Neural progenitor cell (in vitro differentiated cells): ENCODE data around the gene SMARCA1.

Source experiments
- EZH2 ChIP-seq: fragments of 200-600 bp; sonication (generic); IDR thresholded peaks from 2 replicates; pipeline ENCODE4 v1.6.1; 2017; ENCODE audit warnings: antibody characterized with exemption, mild to moderate bottlenecking, moderate library complexity
- EZH2phosphoT487 ChIP-seq: fragments of 200-600 bp; sonication (generic); IDR thresholded peaks from 2 replicates; pipeline ENCODE4 v1.6.1; 2017; ENCODE audit warnings: antibody characterized with exemption
- TF ChIP-seq, protein P1 (sequence below): fragments of 200-600 bp; sonication (generic); IDR thresholded peaks from 2 replicates; pipeline ENCODE4 v1.5.1; 2017; ENCODE audit warnings: antibody characterized with exemption, mild to moderate bottlenecking

- TF ChIP-seq, protein P1, sequence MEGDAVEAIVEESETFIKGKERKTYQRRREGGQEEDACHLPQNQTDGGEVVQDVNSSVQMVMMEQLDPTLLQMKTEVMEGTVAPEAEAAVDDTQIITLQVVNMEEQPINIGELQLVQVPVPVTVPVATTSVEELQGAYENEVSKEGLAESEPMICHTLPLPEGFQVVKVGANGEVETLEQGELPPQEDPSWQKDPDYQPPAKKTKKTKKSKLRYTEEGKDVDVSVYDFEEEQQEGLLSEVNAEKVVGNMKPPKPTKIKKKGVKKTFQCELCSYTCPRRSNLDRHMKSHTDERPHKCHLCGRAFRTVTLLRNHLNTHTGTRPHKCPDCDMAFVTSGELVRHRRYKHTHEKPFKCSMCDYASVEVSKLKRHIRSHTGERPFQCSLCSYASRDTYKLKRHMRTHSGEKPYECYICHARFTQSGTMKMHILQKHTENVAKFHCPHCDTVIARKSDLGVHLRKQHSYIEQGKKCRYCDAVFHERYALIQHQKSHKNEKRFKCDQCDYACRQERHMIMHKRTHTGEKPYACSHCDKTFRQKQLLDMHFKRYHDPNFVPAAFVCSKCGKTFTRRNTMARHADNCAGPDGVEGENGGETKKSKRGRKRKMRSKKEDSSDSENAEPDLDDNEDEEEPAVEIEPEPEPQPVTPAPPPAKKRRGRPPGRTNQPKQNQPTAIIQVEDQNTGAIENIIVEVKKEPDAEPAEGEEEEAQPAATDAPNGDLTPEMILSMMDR: no peak
- TF ChIP-seq EZH2phosphoT487 (no peak), EZH2 (no peak)
Observed at GRCh38 chrX:129445436-129445835, 77.9 kb downstream of the SMARCA1 start.
